ENCODE data around the gene RALGAPA2. TPM values are rescaled to one million over a fixed set of nuclear protein-coding genes. Genes with fewer than 3 reads are reported as not detected.

Gene RALGAPA2
- polyA plus RNA-seq, 1 donor from 2014 or later = 21.8 TPM

- Histone ChIP-seq H3K36me3 (ENCODE audit: insufficient read depth, low read length) (no peaks in the 10 kb centered on the region), H3K79me2 (replicated peaks; ENCODE audit: insufficient read depth, low read length) (no peaks in the 10 kb centered on the region), H3K27ac (ENCODE audit: low read length) (no peak overlapping the region), H3K4me3 (ENCODE audit: low read length) (no peak overlapping the region), H2AFZ (ENCODE audit: low read depth, low read length) (no peak overlapping the region), H3K9me2 (ENCODE audit: insufficient read depth, low read length) (no peaks in the 10 kb centered on the region), H3F3A (ENCODE audit: insufficient read depth, low read length, poor library complexity, severe bottlenecking) (no peaks in the 10 kb centered on the region), H3K4me2 (ENCODE audit: low read length) (no peak overlapping the region), H3K9ac (ENCODE audit: low read length) (no peak overlapping the region), H3K9me3 (ENCODE audit: low read length) (no peaks in the 10 kb centered on the region), H4K20me1 (ENCODE audit: insufficient read depth) (no peaks in the 10 kb centered on the region), H3K27me3 (ENCODE audit: insufficient read depth, low read depth, low read length) (no peaks in the 10 kb centered on the region)
- TF ChIP-seq TAF1 (IDR thresholded peaks at IDR 0.05; ENCODE audit: low read depth) = no peak
Measured at GRCh38 chr20:20499439-20499838, 213.0 kb downstream of the RALGAPA2 start.

GRCh38 chr20:20498076-20498861, 214.2 kb downstream of the RALGAPA2 start:
- no peak for TF ChIP-seq TAF1 (IDR thresholded peaks at IDR 0.05; ENCODE audit: low read depth)
- TF ChIP-seq MXI1 (conservative IDR thresholded peaks at IDR 0.05; ENCODE audit: poor library complexity, severe bottlenecking) = no peak
- no peak for TF ChIP-seq EP300 (conservative IDR thresholded peaks at IDR 0.05; ENCODE audit: poor library complexity, severe bottlenecking)
- no peak for TF ChIP-seq SMC3 (conservative IDR thresholded peaks at IDR 0.05; ENCODE audit: poor library complexity)
- TF ChIP-seq EZH2 (IDR thresholded peaks at IDR 0.05; ENCODE audit: borderline replicate concordance, insufficient read depth, low read length, poor library complexity, severe bottlenecking) = no peak
- no peak for TF ChIP-seq POLR2AphosphoS5 (IDR thresholded peaks at IDR 0.05)
- no peak for TF ChIP-seq CTCF (IDR thresholded peaks at IDR 0.05; ENCODE audit: poor library complexity, severe bottlenecking)
- TF ChIP-seq RAD21 (conservative IDR thresholded peaks at IDR 0.05) = no peak
- no peak for TF ChIP-seq REST (IDR thresholded peaks at IDR 0.05; ENCODE audit: borderline replicate concordance)
- H3F3A ChIP-seq (ENCODE audit: insufficient read depth, low read length, poor library complexity, severe bottlenecking) = no peaks in the 10 kb centered on the region
- H4K20me1 ChIP-seq (ENCODE audit: insufficient read depth) = no peaks in the 10 kb centered on the region
- no peaks in the 10 kb centered on the region for H3K9me2 ChIP-seq (ENCODE audit: insufficient read depth, low read length)
- no peak overlapping the region for H2AFZ ChIP-seq (ENCODE audit: low read depth, low read length)
- no peaks in the 10 kb centered on the region for H3K9me3 ChIP-seq (ENCODE audit: low read length)
- H3K36me3 ChIP-seq (ENCODE audit: insufficient read depth, low read length) = no peaks in the 10 kb centered on the region
- no peaks in the 10 kb centered on the region for H3K79me2 ChIP-seq (replicated peaks; ENCODE audit: insufficient read depth, low read length)
- H3K27ac ChIP-seq (ENCODE audit: low read length) = no peak overlapping the region
- no peak overlapping the region for H3K4me2 ChIP-seq (ENCODE audit: low read length)
- H3K27me3 ChIP-seq (ENCODE audit: insufficient read depth, low read depth, low read length) = no peaks in the 10 kb centered on the region
- H3K9ac ChIP-seq (ENCODE audit: low read length) = no peak overlapping the region
- no peak overlapping the region for H3K4me3 ChIP-seq (ENCODE audit: low read length)

All from neural cell (in vitro differentiated cells).